ENCODE results near the gene TGFBRAP1.

Gene TGFBRAP1

DNA sequence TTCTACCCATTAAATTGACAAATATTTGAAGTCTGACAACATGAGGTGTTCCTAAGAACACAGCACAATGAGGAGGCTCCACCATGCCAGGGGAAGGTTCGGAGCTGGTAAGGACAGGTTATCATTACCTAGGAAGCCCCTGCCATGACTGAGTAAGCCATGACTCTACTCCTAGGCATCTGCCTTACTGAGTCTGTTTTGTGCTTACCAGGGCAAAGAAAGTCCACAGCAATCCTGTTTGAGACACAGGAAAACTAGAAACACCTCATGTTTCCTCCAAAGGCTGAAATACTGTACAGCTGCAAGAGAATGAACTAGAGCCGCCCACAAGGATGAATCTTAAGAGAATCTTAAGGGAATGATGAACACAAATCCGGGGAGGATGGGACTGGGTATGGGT is 11.6 kb downstream of the TGFBRAP1 start:
- TF ChIP-seq, protein P1, sequence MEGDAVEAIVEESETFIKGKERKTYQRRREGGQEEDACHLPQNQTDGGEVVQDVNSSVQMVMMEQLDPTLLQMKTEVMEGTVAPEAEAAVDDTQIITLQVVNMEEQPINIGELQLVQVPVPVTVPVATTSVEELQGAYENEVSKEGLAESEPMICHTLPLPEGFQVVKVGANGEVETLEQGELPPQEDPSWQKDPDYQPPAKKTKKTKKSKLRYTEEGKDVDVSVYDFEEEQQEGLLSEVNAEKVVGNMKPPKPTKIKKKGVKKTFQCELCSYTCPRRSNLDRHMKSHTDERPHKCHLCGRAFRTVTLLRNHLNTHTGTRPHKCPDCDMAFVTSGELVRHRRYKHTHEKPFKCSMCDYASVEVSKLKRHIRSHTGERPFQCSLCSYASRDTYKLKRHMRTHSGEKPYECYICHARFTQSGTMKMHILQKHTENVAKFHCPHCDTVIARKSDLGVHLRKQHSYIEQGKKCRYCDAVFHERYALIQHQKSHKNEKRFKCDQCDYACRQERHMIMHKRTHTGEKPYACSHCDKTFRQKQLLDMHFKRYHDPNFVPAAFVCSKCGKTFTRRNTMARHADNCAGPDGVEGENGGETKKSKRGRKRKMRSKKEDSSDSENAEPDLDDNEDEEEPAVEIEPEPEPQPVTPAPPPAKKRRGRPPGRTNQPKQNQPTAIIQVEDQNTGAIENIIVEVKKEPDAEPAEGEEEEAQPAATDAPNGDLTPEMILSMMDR (IDR thresholded peaks at IDR 0.05; ENCODE audit: low read depth, low read length, missing control alignments) = no peak
- DNase-seq (ENCODE audit: extremely low read depth, low read depth) = no peak

DNA sequence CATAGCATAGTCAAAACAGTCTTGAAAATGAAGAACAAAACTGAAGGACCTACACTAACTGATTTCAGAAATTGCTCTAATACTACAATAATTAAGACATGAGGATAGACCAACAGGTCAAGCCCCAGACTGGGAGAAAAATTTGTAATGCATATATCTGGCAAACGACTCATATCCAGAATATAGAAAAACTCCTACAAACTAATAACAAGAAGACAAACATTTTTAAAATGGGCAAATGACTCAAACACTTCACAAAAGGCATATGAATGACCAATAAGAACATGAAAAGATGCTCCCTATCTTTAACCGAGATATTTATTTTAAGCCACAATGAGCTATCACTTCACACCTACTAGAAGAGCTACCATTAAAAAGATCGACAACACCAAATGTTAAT is 14.2 kb downstream of the TGFBRAP1 start:
- TF ChIP-seq, protein P1 (IDR thresholded peaks at IDR 0.05; ENCODE audit: low read depth, low read length, missing control alignments) = no peak
- no peak for DNase-seq (ENCODE audit: extremely low read depth, low read depth)
- H3K4me3 ChIP-seq (replicated peaks; ENCODE audit: low read depth, low read length) = no peak overlapping the region

More for the DNA sequence above, 11.6 kb downstream of the TGFBRAP1 start:
- H3K4me3 ChIP-seq (replicated peaks; ENCODE audit: low read depth, low read length) = no peak overlapping the region

DNA sequence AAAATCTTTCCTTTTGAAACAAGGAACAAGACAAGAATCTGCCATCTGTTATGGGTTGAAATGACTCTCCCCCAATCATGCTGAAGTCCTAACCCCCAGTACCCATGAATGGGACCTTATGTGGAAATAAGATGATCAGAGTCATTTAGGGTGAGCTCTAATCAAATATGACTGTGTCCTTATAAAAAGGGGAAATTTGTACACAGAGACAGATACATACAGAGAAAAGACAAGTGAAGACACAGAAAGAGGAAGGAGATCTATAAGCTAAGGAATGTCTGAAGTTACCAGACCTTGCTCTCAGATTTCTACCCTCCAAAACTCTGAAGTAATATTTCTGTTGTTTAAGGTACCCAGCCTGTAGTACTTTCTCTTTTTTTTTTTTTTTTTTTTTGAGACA is 15.7 kb downstream of the TGFBRAP1 start:
- TF ChIP-seq, protein P1 (IDR thresholded peaks at IDR 0.05; ENCODE audit: low read depth, low read length, missing control alignments) = no peak
- no peak for DNase-seq (ENCODE audit: extremely low read depth, low read depth)
- H3K4me3 ChIP-seq (replicated peaks; ENCODE audit: low read depth, low read length) = no peak overlapping the region

DNA sequence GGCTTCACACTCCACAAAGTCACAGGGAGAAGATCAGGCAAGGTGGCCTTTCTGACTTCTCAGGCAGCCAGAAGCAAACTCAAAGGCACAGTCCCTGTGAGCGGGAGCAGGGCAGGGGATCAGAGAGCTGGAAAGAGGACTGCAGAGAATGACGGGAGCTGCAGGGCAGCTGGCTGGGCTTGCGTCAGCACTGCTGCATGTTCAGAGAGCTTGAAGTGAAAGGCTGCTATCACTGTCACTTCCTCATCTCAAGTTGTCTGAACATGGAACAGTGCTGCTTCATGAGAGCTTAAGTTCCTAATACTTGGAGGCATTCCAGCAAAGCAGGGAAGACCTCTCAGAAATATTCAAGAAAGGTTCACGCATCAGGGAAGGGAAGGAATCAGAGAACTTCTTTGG is 20.4 kb downstream of the TGFBRAP1 start:
- DNase-seq (ENCODE audit: extremely low read depth, low read depth) = no peak
- no peak overlapping the region for H3K4me3 ChIP-seq (replicated peaks; ENCODE audit: low read depth, low read length)
- TF ChIP-seq, protein P1 (IDR thresholded peaks at IDR 0.05; ENCODE audit: low read depth, low read length, missing control alignments) = no peak

DNA sequence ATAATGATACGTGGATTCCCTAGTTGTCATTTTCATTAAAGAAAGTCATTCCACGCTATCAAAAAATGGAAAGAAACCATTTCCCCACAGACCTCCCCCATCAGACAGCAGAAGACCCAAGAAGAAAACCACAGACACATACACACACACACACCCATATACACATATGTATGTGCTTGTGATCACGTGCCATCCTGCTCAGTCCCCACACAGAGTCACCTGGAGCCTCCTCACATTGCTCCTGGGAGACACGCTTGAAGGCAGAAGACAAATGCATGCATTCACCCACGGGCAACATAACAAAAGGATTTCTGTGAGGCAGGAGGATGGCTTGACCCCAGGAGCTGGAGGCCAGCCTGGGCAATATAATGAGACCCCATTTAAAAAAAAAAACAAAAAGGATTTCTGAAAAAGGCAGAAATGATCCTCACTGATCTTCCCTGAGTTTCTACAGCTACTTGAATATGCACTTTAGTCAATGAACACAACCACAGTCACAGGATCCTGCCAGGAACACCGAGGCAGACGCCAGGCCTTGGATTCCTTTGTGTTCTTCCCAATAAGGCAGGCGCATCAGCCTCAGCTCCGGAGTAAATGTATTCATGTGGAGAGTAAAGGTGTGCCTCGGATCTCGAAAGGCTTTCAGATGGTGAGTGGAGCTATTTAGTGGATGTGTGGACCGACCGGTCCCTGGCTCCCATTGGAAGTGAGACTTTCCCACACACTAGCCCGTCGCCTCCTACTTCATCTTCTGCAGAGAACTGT is 21.0 kb downstream of the TGFBRAP1 start:
- H3K4me3 ChIP-seq (replicated peaks; ENCODE audit: low read depth, low read length) = no peak overlapping the region
- DNase-seq (ENCODE audit: extremely low read depth, low read depth) = no peak
- TF ChIP-seq, protein P1 (IDR thresholded peaks at IDR 0.05; ENCODE audit: low read depth, low read length, missing control alignments) = no peak

DNA sequence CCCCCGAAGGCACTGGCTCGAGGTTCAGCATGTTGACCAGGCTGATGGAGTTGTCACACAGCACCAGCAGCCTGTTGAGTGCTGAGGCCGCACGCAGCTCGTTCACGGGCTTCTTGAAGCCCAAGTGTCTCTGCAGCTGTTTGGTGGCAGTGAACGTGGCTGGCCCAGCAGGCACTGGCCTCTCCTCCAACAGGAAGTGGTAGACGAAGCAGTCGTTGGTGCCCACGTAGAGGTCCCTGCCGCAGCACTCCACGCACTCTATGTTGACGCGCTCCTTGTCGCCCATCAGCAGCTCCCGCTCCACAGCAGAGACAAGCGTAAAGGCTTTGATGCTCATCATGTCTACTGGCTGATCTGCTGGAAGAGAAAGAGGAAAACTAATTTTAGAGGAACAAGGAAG is 21.6 kb downstream of the TGFBRAP1 start:
- no peak overlapping the region for H3K4me3 ChIP-seq (replicated peaks; ENCODE audit: low read depth, low read length)
- TF ChIP-seq, protein P1 (IDR thresholded peaks at IDR 0.05; ENCODE audit: low read depth, low read length, missing control alignments) = no peak
- DNase-seq (ENCODE audit: extremely low read depth, low read depth) = no peak

DNA sequence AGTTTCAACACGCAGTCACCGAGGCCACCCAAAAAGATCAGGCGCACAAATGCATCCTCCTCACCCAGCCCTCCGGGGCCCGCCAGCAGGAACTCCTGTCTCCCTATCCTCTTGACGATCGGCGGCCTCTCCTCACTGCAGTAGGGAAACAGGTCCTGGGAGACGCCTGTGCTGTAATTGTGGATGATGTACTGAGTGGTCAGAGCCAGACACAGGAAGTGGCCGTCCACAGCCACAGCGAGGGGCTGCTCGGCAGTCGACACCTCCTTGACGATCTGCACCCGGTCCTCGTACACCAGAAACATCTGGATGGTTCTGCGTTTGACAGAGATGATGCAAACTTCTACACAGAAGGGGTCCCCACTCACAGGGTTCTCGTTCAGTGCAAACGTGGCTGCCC is 22.0 kb downstream of the TGFBRAP1 start:
- DNase-seq (ENCODE audit: extremely low read depth, low read depth) = no peak
- no peak overlapping the region for H3K4me3 ChIP-seq (replicated peaks; ENCODE audit: low read depth, low read length)
- TF ChIP-seq, protein P1 (IDR thresholded peaks at IDR 0.05; ENCODE audit: low read depth, low read length, missing control alignments) = no peak
